GM19239 (cell line): Measurements from ENCODE around the gene SENP7.
"Not testable (repeated sequence)": the region's sequence is repeated elsewhere in the genome, so short reads cannot be mapped to it uniquely, and the experiment has no call there.

Experiments used
- DNase-seq: peaks from one replicate; pipeline ENCODE4 v3.0.0; 2011; ENCODE audit warnings: low spot score; ENCODE audit not compliant: insufficient read length
- FAIRE-seq: peaks from 2 replicates; lab custom pipeline; 2011; peaks lifted over from hg19 to GRCh38; lab: Jason Lieb, UNC

Gene SENP7

GRCh38 chr3:101466465-101467309 lies 46.3 kb downstream of the SENP7 start:
- no peak for FAIRE-seq
- DNase-seq: no peak

DNA sequence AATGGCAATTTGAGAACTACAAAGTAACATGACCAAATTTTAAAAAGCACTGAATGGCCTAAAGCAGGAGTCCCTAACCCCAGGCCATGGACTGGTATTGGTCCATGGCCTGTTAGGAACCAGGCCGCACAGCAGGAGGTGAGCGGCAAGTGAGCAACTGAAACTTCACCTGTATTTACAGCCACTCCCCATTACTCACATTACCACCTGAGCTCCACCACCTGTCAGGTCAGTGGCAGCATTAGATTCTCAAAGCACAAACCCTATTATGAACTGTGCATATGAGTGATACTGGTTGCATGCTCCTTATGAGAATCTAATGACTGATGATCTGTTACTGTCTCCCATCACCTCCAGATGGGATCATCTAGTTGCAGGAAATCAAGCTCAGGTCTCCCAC lies 48.8 kb downstream of the SENP7 start:
- DNase-seq (no peak), FAIRE-seq (no peak)

DNA sequence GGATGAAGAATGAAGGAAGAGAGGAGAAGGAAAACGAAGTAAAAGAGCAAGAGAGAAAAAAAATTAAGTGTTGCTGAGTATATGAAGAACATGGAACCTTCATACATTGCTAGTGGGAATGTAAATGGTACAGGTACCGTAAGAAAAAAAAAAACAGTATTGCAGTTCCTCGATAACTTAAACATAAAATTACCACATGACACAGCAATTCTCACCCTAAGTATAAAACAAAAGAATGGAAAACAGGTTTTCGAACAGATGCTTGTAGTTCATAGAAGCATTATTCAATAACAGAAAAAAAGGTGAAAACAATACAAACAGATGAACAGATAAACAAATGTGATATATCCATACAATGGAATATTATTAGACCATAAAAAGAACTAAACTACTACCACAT lies 51.6 kb downstream of the SENP7 start:
- DNase-seq (no peak), FAIRE-seq (no peak)

GRCh38 chr3:101458387-101458786 lies 54.6 kb downstream of the SENP7 start:
- FAIRE-seq (peak; percentile 23), DNase-seq (no peak)

DNA sequence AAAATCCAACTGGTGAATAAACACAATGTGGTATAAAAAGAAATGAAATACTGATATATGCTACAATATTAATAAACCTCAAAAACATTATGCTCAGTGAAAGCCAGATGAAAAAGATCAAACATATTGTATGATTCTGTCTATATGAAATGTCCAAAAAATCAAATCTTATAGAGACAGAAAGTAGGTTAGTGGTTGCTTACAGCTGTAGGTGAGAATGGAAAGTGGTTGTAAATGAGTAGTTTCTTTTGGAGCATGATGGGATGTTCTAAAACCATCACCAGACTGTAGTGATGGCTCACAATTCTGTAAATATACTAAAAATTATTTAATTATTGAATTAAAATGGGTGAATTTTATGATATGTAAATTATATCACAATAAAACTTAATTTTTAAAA lies 58.4 kb downstream of the SENP7 start:
- FAIRE-seq (no peak), DNase-seq (no peak)

- no peak for FAIRE-seq
- DNase-seq: no peak
These were observed 59.1 kb downstream of the SENP7 start for GRCh38 chr3:101453961-101454360.

- not testable (repeated sequence) for FAIRE-seq, DNase-seq
These were observed 74.4 kb downstream of the SENP7 start for GRCh38 chr3:101438641-101439040.

DNA sequence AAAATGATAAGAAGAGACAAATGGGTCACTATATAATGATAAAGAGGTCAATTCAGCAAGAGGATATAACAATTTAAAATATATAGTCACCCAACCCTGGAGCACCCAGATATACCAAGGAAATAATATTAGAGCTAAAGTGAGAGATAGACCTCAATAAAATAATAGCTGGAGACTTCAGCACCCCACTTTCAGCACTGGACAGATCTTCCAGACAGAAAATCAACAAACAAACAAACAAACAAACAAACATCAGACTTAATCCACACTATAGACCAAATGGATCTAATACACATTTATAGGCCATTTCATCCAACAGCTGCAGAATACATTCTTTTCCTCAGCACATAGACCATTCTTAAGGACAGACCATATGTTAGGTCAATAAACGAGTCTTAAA lies 79.4 kb downstream of the SENP7 start:
- no peak for DNase-seq
- FAIRE-seq: no peak

GRCh38 chr3:101423984-101424888 lies 88.8 kb downstream of the SENP7 start:
- no peak for FAIRE-seq
- no peak for DNase-seq

DNA sequence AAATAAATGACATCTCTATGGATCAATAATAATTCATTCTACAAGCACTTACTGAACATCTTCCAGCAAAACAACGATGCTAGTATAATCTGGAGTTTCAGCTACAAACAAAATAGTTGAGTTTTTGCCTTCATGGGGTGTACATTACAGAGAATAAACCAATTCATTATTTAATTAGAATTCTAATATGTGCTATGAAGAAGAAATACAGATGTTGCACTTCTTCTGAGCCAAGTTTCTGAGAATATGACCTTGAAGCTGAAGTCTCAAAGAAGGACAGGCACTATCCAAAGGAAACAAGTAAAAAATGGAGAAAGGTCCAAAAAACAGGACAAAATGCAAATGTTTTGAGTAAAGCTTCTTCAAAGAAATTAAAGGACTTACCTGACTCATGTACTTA lies 94.2 kb downstream of the SENP7 start:
- no peak for FAIRE-seq

DNA sequence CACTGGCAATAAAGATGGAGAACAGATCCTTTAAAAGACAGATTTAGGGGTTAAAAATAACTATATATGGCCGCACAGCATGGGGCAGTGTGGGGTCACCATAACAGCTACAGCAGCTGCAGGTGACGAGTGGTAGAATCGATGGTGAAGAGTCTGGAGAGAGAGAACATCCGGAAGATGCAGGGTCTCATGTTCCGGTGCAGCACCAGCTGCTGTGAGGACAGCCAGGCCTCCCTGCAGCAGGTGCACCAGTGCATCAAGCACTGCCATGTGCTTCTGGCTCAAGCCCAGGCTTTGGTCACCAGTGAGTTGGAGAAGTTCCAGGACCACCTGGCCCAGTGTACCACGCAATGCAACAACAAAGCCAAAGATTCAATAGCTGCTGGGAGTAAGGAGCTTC lies 98.9 kb downstream of the SENP7 start:
- DNase-seq (no peak), FAIRE-seq (no peak)

More for the DNA sequence above, 94.2 kb downstream of the SENP7 start:
- DNase-seq: no peak

GRCh38 chr3:101413656-101414055 lies 99.4 kb downstream of the SENP7 start:
- DNase-seq (no peak), FAIRE-seq (no peak)

DNA sequence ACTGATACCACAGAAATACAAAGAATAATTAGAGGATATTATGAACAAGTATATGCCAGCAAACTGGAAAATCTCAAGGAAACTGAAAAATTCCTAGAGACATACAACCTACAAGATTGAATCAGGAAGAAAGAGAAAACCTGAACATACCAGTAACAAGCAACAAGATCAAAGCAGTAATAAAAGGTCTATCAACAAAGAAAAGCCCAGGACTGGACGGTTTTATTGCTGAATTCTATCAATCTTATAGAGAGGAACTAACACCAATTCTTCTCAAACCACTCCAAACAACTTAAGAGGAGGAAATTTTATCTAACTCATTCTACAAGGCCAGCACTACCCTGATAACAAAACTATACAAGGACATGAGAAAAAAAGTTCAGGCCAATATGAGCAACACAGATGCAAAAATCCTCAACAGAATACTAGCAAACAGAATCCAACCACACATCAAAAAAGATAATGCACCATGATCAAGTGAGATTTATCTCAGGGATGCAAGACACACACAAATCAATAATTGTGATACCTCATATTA lies 121.5 kb downstream of the SENP7 start:
- DNase-seq: no peak
- FAIRE-seq: no peak

DNA sequence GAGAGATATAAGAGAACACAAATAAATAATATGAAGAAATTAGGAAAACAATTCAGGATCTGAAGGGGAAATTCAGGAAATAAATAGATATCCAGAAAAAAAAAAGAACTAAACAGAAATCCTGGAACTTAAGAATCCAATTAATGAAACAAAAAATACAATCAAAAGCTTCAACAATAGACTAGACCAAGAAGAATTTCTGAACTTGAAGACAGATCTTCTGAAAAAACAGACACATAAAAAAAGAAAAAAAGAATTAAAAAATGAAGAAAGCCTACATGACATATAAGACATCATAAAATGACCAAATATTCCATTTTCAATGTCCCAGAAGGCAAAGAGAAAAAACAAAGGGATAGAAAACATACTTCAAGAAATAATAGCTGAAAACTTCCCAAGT lies 124.3 kb downstream of the SENP7 start:
- DNase-seq: no peak
- peak; percentile 68 for FAIRE-seq

GRCh38 chr3:101387351-101387750 lies 125.7 kb downstream of the SENP7 start:
- no peak for FAIRE-seq
- no peak for DNase-seq

- no peak for FAIRE-seq
- no peak for DNase-seq
These were observed 128.6 kb downstream of the SENP7 start for GRCh38 chr3:101384426-101384825.

DNA sequence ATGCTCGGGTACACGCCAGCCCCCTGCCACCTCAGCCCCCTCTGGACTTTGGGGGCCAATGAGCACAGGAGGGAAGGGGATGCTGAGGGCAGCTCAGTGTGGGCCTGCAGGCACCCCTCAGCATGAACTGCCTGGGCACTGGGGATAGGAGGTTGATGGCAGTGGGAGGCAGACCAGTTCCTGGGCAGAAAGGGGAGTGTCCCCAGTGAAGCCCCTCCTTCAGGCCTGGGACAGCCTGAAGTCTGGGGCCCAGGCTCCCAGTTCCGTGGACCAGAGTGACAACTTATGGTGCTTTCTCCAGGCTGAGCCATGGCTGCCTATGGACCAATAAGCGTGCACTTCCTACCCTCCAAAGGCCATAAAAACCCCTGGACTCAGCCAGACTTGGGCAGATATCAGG lies 129.4 kb downstream of the SENP7 start:
- no peak for FAIRE-seq
- DNase-seq: no peak

DNA sequence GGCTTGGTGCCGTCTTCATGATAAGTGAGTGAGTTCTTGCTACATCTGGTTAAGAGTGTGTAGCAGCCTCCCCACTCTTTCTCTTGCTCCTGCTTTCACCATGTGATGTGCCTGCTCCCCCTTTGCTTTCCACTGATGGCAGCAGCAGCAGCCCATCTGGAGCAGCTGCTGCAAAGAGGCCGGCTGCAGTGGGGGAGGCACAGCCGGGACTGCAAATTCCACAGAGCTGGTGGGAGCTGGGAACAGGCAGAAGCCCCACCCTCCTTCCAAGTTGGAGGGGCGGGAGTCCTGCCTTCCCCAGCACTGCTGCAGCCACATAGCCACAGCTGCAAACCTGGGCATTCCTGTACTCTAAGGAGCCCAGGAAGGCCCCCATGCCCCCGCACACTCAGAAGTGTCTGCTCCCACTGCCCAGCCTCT lies 129.8 kb downstream of the SENP7 start:
- DNase-seq (no peak), FAIRE-seq (no peak)

DNA sequence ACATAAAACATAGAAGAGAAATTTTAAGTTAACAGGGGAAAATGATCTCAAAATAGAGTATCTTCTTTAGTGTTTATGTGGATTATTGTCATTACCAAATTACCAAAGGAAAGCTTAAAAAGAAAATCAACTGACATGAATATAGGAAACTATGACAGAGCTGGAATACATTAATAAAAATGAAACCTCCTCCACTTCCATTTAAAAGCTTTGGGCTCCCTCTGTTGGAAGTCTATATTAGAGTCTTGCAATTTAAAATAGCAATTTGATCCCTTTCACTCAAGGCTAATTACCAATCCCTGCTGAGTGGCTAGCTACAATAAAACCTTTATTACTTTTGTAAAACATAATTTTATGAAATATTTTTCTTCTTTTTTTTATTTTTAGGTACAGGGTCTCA lies 131.2 kb downstream of the SENP7 start:
- FAIRE-seq (peak; percentile 8), DNase-seq (peak; percentile 1)

GRCh38 chr3:101379658-101380376 lies 133.2 kb downstream of the SENP7 start:
- DNase-seq (peak; percentile 14), FAIRE-seq (peak; percentile 86)
